ENCODE measurements around the gene PPP2R1B. TPM values are rescaled to one million over a fixed set of nuclear protein-coding genes. Genes with fewer than 3 reads are reported as not detected.

The PPP2R1B gene
- total and polyA plus RNA-seq, 2 of the 8 experiments (the other 6 are each of a cell fraction or from before 2014, with no cell fraction given), result 25.8 to 87.0 TPM

DNA sequence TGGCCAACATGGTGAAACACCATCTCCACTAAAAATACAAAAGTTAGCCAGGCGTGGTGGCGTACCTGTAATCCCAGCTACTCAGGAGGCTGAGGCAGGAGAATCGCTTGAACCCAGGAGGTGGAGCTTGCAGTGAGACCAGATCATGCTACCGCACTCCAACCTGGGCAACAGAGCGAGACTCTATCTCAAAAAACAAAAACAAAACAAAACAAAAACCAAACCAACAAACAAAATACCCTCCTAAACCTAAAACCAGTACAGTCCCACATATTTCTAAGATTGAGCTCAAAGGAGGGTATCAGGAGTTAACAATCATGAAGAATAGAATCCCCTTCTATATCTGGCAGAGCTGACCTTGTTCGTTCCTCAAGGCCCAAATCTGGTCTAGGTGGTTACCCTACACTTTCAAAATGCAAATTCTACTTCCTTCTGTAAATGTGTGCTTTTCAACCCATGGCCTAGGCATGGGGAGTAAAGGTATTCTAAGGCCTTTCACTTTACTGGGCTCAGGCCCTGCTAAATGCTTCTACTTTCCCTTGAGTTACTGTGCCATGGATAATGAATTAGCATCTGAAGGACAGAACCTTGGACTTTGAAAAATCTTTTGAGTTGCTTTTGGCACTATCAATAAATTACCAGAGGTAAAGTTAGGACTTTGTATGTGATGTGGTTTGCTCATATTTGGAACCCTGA, 10.4 kb upstream of the PPP2R1B start:
- Histone ChIP-seq H4K20me1 (replicated peaks in 1 of 2; ENCODE audit: control insufficient read depth in 1 of 2, insufficient read depth in 2 of 2, low read length in 2 of 2) (no peaks in the 10 kb centered on the region), H4K5ac (ENCODE audit: insufficient read length, low read depth, low read length) (no peak overlapping the region), H3K23ac (ENCODE audit: insufficient read length) (no peak overlapping the region), H2BK12ac (ENCODE audit: low read depth, low read length) (no peak overlapping the region), H3K36me3 (ENCODE audit: control insufficient read depth in 2 of 4, insufficient read depth in 4 of 4, low read length in 3 of 4) (no peaks in the 10 kb centered on the region), H3K23me2 (ENCODE audit: low read depth, low read length) (no peaks in the 10 kb centered on the region), H2BK120ac (replicated peaks; ENCODE audit: low read depth, low read length) (no peak overlapping the region), H2BK15ac (ENCODE audit: low read length) (no peak overlapping the region), H3K4me1 (replicated peaks in 1 of 4; ENCODE audit: control insufficient read depth in 3 of 4, insufficient read depth in 4 of 4, low read length in 3 of 4) (peaks cover 0 to 1% (median under 1%) of the 10 kb centered on the region in 4 experiments; a peak in 2 of 7 replicates), H2AK5ac (ENCODE audit: low read depth, low read length) (no peak overlapping the region), H3K4ac (replicated peaks; ENCODE audit: insufficient read length, low read depth, low read length) (no peak overlapping the region), H3K4me3 (ENCODE audit: extremely low read depth in 1 of 4, insufficient read depth in 2 of 4, low read depth in 3 of 4, low read length in 4 of 4) (no peak overlapping the region), H3K18ac (ENCODE audit: extremely low read depth, low read length) (no peak overlapping the region), H3K9ac (replicated peaks in 1 of 4; ENCODE audit: extremely low read depth in 1 of 4, low read depth in 3 of 4, low read length in 3 of 4) (no peak overlapping the region), H3K4me2 (ENCODE audit: insufficient read depth in 1 of 2, low read depth in 2 of 2, low read length in 2 of 2) (no peak overlapping the region), H2BK5ac (ENCODE audit: low read depth, low read length) (no peak overlapping the region), H3K79me1 (ENCODE audit: low read depth, low read length) (no peaks in the 10 kb centered on the region), H3K27ac (ENCODE audit: low read depth, low read length) (no peak overlapping the region), H3K14ac (ENCODE audit: insufficient read length) (no peak overlapping the region), H3K9me3 (ENCODE audit: insufficient read depth in 2 of 2, low read depth in 1 of 2, low read length in 1 of 2) (no peaks in the 10 kb centered on the region), H2AFZ (ENCODE audit: low read length) (no peak overlapping the region), H3K79me2 (ENCODE audit: control insufficient read depth in 1 of 2, insufficient read depth in 2 of 2, low read length in 2 of 2) (no peaks in the 10 kb centered on the region), H3K27me3 (replicated peaks in 1 of 4; ENCODE audit: control insufficient read depth in 3 of 4, extremely low read depth in 1 of 4, insufficient read depth in 3 of 4, low read length in 3 of 4) (no peaks in the 10 kb centered on the region), H4K8ac (ENCODE audit: extremely low read depth, insufficient read depth, low read length) (no peak overlapping the region), H4K91ac (replicated peaks; ENCODE audit: insufficient read length, low read length) (no peak overlapping the region), H3K56ac (replicated peaks; ENCODE audit: insufficient read length, low read depth, low read length) (no peak overlapping the region), H2BK20ac (ENCODE audit: low read length) (no peak overlapping the region)
- CTCF ChIA-PET (ENCODE audit: partially characterized antibody), result interaction anchor here (0.6 to 6.3 kb wide), 54 partner anchors 9 to 392 kb away, joined by 3 to 106 read pairs (median 5); partner anchors contain the start of genes PPP2R1B and SIK2
- DNase-seq (ENCODE audit: low read depth in 1 of 2, low spot score in 2 of 2) (no peak), FAIRE-seq (no peak)
- POLR2A ChIA-PET (ENCODE audit: partially characterized antibody), result interaction anchor here (1.6 to 3.7 kb wide), 2 partner anchors 11 to 174 kb away, joined by 4 to 25 read pairs; partner anchors contain the start of gene PPP2R1B
- TF ChIP-seq BACH1 (IDR thresholded peaks at IDR 0.05; ENCODE audit: low read length), result no peak
- TF ChIP-seq, protein P1, sequence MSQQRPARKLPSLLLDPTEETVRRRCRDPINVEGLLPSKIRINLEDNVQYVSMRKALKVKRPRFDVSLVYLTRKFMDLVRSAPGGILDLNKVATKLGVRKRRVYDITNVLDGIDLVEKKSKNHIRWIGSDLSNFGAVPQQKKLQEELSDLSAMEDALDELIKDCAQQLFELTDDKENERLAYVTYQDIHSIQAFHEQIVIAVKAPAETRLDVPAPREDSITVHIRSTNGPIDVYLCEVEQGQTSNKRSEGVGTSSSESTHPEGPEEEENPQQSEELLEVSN (IDR thresholded peaks at IDR 0.05), result no peak
- TF ChIP-seq EP300 (IDR thresholded peaks at IDR 0.05; ENCODE audit: borderline replicate concordance in 1 of 2, low read depth in 2 of 2, low read length in 2 of 2), result no peak
- TF ChIP-seq, protein P2, sequence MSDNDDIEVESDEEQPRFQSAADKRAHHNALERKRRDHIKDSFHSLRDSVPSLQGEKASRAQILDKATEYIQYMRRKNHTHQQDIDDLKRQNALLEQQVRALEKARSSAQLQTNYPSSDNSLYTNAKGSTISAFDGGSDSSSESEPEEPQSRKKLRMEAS (IDR thresholded peaks at IDR 0.05), result no peak
- no peak for TF ChIP-seq EGR1 (IDR thresholded peaks at IDR 0.05; ENCODE audit: borderline replicate concordance, low read depth, low read length)
- TF ChIP-seq SRF (IDR thresholded peaks at IDR 0.05; ENCODE audit: low read depth, low read length), result no peak
- no peak for TF ChIP-seq JUN (IDR thresholded peaks at IDR 0.05; ENCODE audit: low read depth, low read length)
- TF ChIP-seq RXRA (IDR thresholded peaks at IDR 0.05; ENCODE audit: insufficient read depth, low read depth, low read length), result no peak
- no peak for TF ChIP-seq CHD2 (IDR thresholded peaks at IDR 0.05; ENCODE audit: low read length)
- no peak for TF ChIP-seq GTF2F1 (IDR thresholded peaks at IDR 0.05; ENCODE audit: borderline replicate concordance, low read depth, low read length)
- TF ChIP-seq TAF1 (IDR thresholded peaks at IDR 0.05; ENCODE audit: low read depth, low read length), result no peak
- no peak for TF ChIP-seq CBX5 (IDR thresholded peaks at IDR 0.05; ENCODE audit: low read depth, low read length)
- 96% methylated on average over 6 of the region's 6 CpGs; no CpG with 5 or more reads in 1 of the 2 experiments for WGBS, 2 experiments (ENCODE audit: extremely low coverage in 1 of 2, insufficient coverage in 1 of 2, insufficient read length in 1 of 2, insufficient replicate concordance in 2 of 2, low coverage in 1 of 2, low lambda C conversion rate in 2 of 2, missing lambda C conversion rate in 1 of 2)

All from H1 (cell line).